ENCODE measurements around the gene CDHR3. TPM values are rescaled to one million over a fixed set of nuclear protein-coding genes. Genes with fewer than 3 reads are reported as not detected.

CDHR3 gene
- polyA plus RNA-seq, 2 of the 4 experiments (the other 2 are of a cell fraction): 4.0 to 4.5 TPM

DNA sequence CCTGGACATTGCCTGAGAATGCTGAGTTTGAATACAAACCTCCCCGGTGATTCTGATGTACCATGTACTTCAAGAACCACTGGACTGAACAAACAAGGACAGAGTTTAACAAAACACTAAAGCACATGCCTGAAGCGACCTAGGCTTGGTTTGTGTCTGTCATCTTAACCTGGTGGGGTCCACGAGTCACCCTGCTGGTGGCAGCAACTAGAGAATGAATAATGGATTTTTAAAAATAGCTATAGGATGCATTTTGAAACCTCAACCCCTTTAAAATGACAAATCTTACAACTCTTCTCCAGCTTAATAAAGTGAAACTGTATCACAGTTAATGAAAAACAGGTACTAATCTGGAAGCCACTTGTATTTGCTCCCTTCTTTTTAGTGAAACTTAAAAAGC is 25.2 kb downstream of the CDHR3 start:
- 15% methylated on average over 3 of the region's 3 CpGs for WGBS (ENCODE audit: missing lambda C conversion rate)
- Histone ChIP-seq H3K27ac (no peak overlapping the region), H3K9me3 (no peaks in the 10 kb centered on the region), H3K4me1 (no peaks in the 10 kb centered on the region), H3K4me2 (no peak overlapping the region), H3K4me3 (no peak overlapping the region)
- ATAC-seq: no peak
- TF ChIP-seq, protein P1, sequence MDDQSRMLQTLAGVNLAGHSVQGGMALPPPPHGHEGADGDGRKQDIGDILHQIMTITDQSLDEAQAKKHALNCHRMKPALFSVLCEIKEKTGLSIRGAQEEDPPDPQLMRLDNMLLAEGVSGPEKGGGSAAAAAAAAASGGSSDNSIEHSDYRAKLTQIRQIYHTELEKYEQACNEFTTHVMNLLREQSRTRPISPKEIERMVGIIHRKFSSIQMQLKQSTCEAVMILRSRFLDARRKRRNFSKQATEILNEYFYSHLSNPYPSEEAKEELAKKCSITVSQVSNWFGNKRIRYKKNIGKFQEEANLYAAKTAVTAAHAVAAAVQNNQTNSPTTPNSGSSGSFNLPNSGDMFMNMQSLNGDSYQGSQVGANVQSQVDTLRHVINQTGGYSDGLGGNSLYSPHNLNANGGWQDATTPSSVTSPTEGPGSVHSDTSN (IDR thresholded peaks at IDR 0.05): no peak
- TF ChIP-seq, protein P2, sequence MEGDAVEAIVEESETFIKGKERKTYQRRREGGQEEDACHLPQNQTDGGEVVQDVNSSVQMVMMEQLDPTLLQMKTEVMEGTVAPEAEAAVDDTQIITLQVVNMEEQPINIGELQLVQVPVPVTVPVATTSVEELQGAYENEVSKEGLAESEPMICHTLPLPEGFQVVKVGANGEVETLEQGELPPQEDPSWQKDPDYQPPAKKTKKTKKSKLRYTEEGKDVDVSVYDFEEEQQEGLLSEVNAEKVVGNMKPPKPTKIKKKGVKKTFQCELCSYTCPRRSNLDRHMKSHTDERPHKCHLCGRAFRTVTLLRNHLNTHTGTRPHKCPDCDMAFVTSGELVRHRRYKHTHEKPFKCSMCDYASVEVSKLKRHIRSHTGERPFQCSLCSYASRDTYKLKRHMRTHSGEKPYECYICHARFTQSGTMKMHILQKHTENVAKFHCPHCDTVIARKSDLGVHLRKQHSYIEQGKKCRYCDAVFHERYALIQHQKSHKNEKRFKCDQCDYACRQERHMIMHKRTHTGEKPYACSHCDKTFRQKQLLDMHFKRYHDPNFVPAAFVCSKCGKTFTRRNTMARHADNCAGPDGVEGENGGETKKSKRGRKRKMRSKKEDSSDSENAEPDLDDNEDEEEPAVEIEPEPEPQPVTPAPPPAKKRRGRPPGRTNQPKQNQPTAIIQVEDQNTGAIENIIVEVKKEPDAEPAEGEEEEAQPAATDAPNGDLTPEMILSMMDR (IDR thresholded peaks at IDR 0.05): no peak
- TF ChIP-seq MYC (IDR thresholded peaks at IDR 0.05; ENCODE audit: borderline replicate concordance, low read length) (no peak), HOXB13 (CRISPR knock-in tag; IDR thresholded peaks at IDR 0.05; ENCODE audit: low read depth) (no peak), TFCP2L1 (CRISPR knock-in tag; IDR thresholded peaks at IDR 0.05) (no peak)
- POLR2A ChIA-PET: no interaction called here
- no peak for FAIRE-seq
- CTCF ChIA-PET: interaction anchor here (0.7 to 1.3 kb wide), 3 partner anchors 9 to 228 kb away, joined by 3 to 5 read pairs (median 3); no protein-coding TSS in a partner anchor
- no peak for DNase-seq (ENCODE audit: low read depth in 1 of 2, low spot score in 1 of 2)

- DNase-seq (ENCODE audit: low read depth in 1 of 2, low spot score in 1 of 2): no peak
- TF ChIP-seq ELK1 (IDR thresholded peaks at IDR 0.05; ENCODE audit: low read depth, low read length): no peak
- TF ChIP-seq HOXB5 (CRISPR knock-in tag; IDR thresholded peaks at IDR 0.05): no peak
- no peak for TF ChIP-seq POLR2AphosphoS2 (conservative IDR thresholded peaks at IDR 0.05; ENCODE audit: low read length)
- no peak for TF ChIP-seq BCL3 (IDR thresholded peaks at IDR 0.05)
- TF ChIP-seq MYC (IDR thresholded peaks at IDR 0.05; ENCODE audit: borderline replicate concordance, low read length): no peak
- no peak for TF ChIP-seq SMC3 (IDR thresholded peaks at IDR 0.05)
- TF ChIP-seq RARB (CRISPR knock-in tag; IDR thresholded peaks at IDR 0.05): no peak
- no peak for TF ChIP-seq NPAS2 (CRISPR knock-in tag; IDR thresholded peaks at IDR 0.05; ENCODE audit: borderline replicate concordance)
- TF ChIP-seq HMGXB4 (CRISPR knock-in tag; IDR thresholded peaks at IDR 0.05; ENCODE audit: borderline replicate concordance): no peak
- no peak for TF ChIP-seq HDAC2 (IDR thresholded peaks at IDR 0.05)
- TF ChIP-seq ESRRA (IDR thresholded peaks at IDR 0.05; ENCODE audit: borderline replicate concordance, low read length): no peak
- TF ChIP-seq RAD21 (conservative IDR thresholded peaks at IDR 0.05 in 1 of 2, IDR thresholded peaks at IDR 0.05 in 1 of 2): no peak
- no peak for TF ChIP-seq SREBF2 (IDR thresholded peaks at IDR 0.05)
- TF ChIP-seq ZFP36 (IDR thresholded peaks at IDR 0.05; ENCODE audit: borderline replicate concordance, partially characterized antibody): no peak
- no peak for TF ChIP-seq MAFK (IDR thresholded peaks at IDR 0.05; ENCODE audit: partially characterized antibody)
- TF ChIP-seq NFE2L2 (conservative IDR thresholded peaks at IDR 0.05; ENCODE audit: low read length): no peak
- no peak for TF ChIP-seq CEBPB (IDR thresholded peaks at IDR 0.05)
- TF ChIP-seq E2F6 (IDR thresholded peaks at IDR 0.05; ENCODE audit: borderline replicate concordance, low read depth): no peak
- TF ChIP-seq FOSL2 (IDR thresholded peaks at IDR 0.05): no peak
- TF ChIP-seq FOSL2 (CRISPR knock-in tag; IDR thresholded peaks at IDR 0.05): no peak
- no peak for TF ChIP-seq HES2 (IDR thresholded peaks at IDR 0.05)
- Histone ChIP-seq H3K9me3 (no peaks in the 10 kb centered on the region), H3K4me1 (no peaks in the 10 kb centered on the region), H3K4me2 (no peak overlapping the region), H3K27ac (no peak overlapping the region), H3K4me3 (no peak overlapping the region)
- 19% methylated on average over 2 of the region's 2 CpGs for WGBS (ENCODE audit: missing lambda C conversion rate)
- ChIA-PET CTCF (interaction anchor here (0.8 to 1.5 kb wide), 4 partner anchors 8 to 337 kb away, joined by 3 to 6 read pairs (median 4); no protein-coding TSS in a partner anchor), POLR2A (no interaction called here)
- no peak for ATAC-seq
- FAIRE-seq: no peak
Observed at GRCh38 chr7:105989191-105989590, 26.1 kb downstream of the CDHR3 start.
